ENCODE measurements around the gene KIF1B. TPM values are rescaled to one million over a fixed set of nuclear protein-coding genes. Genes with fewer than 3 reads are reported as not detected.

Gene KIF1B
- total and polyA plus RNA-seq, 8 donors, result 36.0 to 46.7 (median 39.7) TPM

- no peak for TF ChIP-seq CTCF (IDR thresholded peaks at IDR 0.05)
- Histone ChIP-seq H3K27me3 (no peaks in the 10 kb centered on the region), H3K4me1 (peaks cover 22 to 54% of the 10 kb centered on the region in 2 donors), H3K4me3 (peak overlapping the region; percentile 81 to 89), H3K36me3 (no peaks in the 10 kb centered on the region), H3K27ac (peak overlapping the region; percentile 99), H3K9me3 (no peaks in the 10 kb centered on the region)
- peak; percentile 87 to 93 (median 90) for DNase-seq
- intact Hi-C loops (cut with DNase I), result no loop called here
- peak; percentile 62 for ATAC-seq
These were observed 753 bp downstream of the KIF1B start for GRCh38 chr1:10210841-10211804.

GRCh38 chr1:10211805-10212410, 1.5 kb downstream of the KIF1B start:
- DNase-seq, result peak in 2 of 4 donors; percentile 24 to 41

GRCh38 chr1:10212476-10212875, 2.1 kb downstream of the KIF1B start:
- peak overlapping the region in 1 of 2 donors; percentile 81 for H3K4me3 ChIP-seq
- no peak for ATAC-seq
- peaks cover 30 to 67% of the 10 kb centered on the region in 2 donors for H3K4me1 ChIP-seq
- intact Hi-C loops (cut with DNase I), result no loop called here
- H3K36me3 ChIP-seq, result no peaks in the 10 kb centered on the region
- DNase-seq, result no peak
- no peaks in the 10 kb centered on the region for H3K9me3 ChIP-seq
- no peaks in the 10 kb centered on the region for H3K27me3 ChIP-seq
- TF ChIP-seq CTCF (IDR thresholded peaks at IDR 0.05), result no peak
- peak overlapping the region; percentile 99 for H3K27ac ChIP-seq

More at GRCh38 chr1:10211805-10212410, 1.5 kb downstream of the KIF1B start:
- Histone ChIP-seq H3K4me1 (peaks cover 28 to 62% of the 10 kb centered on the region in 2 donors), H3K27ac (peak overlapping the region; percentile 99), H3K9me3 (no peaks in the 10 kb centered on the region), H3K36me3 (no peaks in the 10 kb centered on the region), H3K4me3 (peak overlapping the region; percentile 81 to 89), H3K27me3 (no peaks in the 10 kb centered on the region)
- ATAC-seq, result no peak
- TF ChIP-seq CTCF (IDR thresholded peaks at IDR 0.05), result no peak
- intact Hi-C loops (cut with DNase I), result no loop called here

- H3K4me1 ChIP-seq, result peaks cover 37 to 72% of the 10 kb centered on the region in 2 donors
- ATAC-seq (no peak), DNase-seq (no peak)
- H3K27me3 ChIP-seq, result no peaks in the 10 kb centered on the region
- H3K27ac ChIP-seq, result peak overlapping the region; percentile 36 to 99
- H3K4me3 ChIP-seq, result no peak overlapping the region
- H3K36me3 ChIP-seq, result no peaks in the 10 kb centered on the region
- TF ChIP-seq CTCF (IDR thresholded peaks at IDR 0.05), result no peak
- H3K9me3 ChIP-seq, result no peaks in the 10 kb centered on the region
- intact Hi-C loops (cut with DNase I), result no loop called here
These were observed 2.9 kb downstream of the KIF1B start for GRCh38 chr1:10213186-10213705.
